Measurements from ENCODE around the gene DLGAP4.

Gene DLGAP4

DNA sequence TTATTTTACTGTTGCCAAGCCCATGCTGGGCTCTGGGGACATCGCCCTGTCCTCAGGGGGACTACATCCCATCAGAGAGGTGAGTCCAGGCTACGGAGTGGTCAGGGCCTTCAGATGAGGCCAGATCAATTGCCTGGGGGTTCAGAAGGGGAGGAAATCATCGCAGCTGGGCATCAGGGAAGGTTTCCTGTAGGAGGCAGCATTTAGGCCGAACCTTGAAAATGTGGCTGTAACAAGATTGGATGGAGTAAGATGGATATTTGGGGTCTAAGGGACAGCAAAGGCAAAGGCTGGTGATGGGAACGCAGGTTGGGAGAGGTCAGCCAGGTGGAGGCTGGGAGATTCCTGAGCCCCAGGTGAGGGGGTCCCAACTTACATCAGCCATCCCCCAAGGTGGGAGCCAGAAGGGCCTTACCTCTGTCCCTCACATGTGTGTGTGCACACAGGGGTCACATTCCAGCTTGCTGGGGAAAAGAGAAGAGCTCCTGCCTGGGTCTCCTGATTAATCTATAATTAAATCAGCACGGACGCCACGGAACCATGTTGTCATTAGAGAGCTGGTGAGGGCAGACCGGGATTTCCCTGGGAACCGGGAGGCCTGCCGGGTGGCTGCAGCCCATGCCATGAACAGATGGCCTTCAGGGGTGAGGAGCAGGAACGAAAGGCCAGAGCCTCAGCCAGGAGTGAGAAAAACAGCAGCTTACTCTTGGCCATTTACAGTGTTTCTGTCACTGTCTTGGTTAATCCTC is 30.5 kb upstream of the DLGAP4 start:
- no peak for DNase-seq

DNA sequence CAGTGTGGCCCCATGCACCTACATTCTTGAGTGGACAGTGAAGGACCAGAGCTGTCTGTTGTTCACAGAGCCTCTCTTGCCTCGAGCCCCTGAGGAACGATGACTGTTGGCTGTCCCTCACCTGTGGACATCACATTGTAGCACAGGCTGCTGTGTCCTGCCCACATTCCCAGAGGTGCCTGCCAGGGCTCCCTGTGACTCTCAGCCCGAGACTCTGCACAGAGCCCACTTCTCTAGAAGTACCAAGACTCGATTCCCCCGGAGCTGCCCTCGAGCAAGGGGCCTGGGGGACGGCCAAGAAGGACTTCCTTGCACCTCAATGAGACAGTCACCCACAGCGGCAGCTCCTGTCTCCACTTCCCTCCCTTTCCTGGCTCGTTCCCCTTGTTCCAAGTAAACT is 28.6 kb upstream of the DLGAP4 start:
- no peak for DNase-seq

GRCh38 chr20:36279362-36279761 is 26.8 kb upstream of the DLGAP4 start:
- DNase-seq = no peak

- no peak for DNase-seq
Measured at GRCh38 chr20:36279776-36280175, 26.4 kb upstream of the DLGAP4 start.

GRCh38 chr20:36281785-36282380 is 24.3 kb upstream of the DLGAP4 start:
- no peak for DNase-seq

- no peak for DNase-seq
Measured at GRCh38 chr20:36284751-36285150, 21.4 kb upstream of the DLGAP4 start.

DNA sequence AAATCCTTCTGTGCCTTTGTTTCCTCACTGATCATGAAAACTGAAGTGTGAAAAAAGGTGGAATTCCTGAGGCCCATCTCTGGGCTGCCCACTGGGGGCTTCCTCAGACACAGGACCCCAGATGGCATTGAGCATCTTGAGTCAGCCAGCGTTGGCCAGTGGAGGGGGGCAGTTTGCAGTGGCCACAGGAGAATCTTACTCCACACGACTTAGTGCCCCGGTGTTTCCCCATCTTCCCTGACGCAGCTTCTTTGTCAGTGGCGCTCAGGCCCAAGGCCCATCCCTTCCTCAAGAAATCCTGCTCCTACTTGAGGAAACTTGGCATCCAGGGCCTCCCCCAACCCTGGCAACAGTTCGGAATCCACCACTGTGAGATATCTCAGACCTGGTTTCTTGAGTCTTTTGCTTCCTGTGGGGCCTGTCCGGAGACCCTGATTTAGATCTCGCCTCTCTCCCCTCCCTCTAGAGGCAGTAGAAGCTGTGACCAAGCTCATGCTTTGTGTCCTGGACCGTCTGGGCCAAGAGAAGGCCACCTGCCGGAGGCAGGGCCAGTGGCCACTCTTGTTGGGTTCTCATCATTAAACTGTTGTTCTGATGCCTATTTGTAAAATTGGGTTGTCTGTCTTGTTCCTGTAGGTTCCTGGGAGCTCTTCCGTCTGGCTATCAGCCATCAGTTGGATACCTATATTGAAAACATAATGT is 20.2 kb upstream of the DLGAP4 start:
- no peak for DNase-seq

GRCh38 chr20:36297656-36298055 is 8.5 kb upstream of the DLGAP4 start:
- no peak for DNase-seq

- DNase-seq = no peak
Measured at GRCh38 chr20:36298061-36298460, 8.1 kb upstream of the DLGAP4 start.

GRCh38 chr20:36298795-36299339 is 7.3 kb upstream of the DLGAP4 start:
- no peak for DNase-seq

- no peak for DNase-seq
Measured at GRCh38 chr20:36299459-36299858, 6.7 kb upstream of the DLGAP4 start.

DNA sequence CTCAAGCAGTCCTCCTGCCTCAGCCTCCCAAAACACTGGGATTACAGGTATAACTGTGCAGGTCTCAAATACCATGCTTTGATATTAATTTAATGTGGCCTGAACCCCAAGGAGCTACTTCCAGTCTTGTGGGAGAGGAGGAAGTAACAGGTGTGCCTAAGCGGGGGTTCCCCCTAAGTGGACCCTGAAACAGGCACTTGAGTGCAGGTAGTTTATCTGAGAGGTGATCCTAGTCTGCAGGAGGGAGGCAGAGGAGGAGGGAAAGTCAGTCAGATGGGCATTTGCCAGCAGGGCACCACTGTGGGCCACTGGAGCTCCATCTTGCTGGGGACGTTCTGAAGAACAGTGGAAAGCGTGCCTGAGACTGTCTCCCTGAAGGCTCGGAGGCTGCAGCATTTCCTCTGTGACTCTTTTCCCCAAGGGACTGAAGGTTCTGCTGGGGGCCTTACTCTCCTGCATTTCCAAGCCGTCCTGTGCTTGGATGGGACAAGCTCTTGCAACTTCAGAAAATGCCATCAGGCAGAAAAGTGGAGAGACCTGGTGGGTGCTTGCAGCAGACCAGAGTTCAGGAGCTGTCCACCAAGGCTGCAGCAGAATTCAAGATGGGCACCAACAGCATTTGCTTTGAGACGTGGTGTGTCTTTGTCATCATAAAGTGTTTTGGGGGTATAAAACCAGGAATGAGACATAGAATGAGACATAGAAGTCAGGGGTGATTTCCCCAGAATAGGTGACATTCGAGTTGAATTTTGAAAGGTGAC is 4.6 kb upstream of the DLGAP4 start:
- no peak for DNase-seq

GRCh38 chr20:36303020-36303595 is 3.0 kb upstream of the DLGAP4 start:
- no peak for DNase-seq

DNA sequence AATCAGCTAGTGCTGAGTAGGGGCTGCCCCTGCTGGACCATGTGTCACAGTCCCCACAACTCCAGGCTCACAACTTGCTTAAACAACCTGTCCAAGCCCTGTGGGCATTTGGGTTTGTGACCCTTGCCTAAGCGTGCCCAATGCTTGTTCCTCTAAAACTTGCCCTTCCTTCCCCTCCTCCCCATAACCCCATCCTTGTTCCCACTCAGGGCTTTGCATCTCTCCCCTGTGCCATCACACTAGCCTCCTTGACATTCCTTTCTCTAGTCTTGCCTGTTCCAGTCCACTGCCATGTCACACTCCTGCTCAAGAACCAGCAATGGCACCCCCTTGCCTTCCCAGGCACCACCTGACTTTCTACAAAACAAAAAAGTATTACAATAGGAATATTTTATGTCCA is 2.3 kb upstream of the DLGAP4 start:
- DNase-seq = no peak

DNA sequence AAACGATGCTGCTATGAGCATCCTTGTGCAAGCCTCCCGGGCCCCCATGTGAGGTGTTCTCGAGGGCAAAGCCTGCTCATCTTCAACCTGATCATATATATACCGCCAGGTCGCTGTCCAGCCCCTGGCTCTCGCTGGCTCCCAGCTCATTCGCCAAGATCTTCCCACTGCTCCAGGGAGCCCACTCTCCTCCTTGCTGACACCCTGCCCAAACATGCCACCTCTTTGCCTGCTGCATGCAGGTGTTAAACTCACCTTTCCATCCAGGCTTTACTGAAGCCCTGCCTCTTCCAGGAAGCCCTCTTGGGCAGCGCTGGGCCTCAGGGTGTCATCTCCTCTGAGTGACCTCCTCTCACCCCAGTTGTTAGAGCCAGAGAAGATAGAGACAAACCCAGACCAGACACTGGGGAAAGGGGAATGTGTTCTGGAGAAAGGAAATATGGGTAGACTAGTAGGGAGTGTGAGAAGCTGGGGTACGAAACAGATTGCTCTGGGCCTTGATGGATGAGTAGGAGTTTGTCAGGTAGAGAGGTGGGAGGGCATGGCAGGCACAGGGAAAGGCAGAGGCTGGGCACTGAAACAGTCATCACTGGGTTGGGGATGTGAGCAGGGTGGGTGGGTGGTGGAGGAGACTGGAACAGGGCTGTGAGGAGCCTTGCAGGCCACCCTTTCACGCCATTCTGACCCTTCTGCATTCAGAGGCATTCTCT is 1.2 kb upstream of the DLGAP4 start:
- DNase-seq = no peak

GRCh38 chr20:36306553-36307411 is 643 bp downstream of the DLGAP4 start:
- DNase-seq = no peak

DNA sequence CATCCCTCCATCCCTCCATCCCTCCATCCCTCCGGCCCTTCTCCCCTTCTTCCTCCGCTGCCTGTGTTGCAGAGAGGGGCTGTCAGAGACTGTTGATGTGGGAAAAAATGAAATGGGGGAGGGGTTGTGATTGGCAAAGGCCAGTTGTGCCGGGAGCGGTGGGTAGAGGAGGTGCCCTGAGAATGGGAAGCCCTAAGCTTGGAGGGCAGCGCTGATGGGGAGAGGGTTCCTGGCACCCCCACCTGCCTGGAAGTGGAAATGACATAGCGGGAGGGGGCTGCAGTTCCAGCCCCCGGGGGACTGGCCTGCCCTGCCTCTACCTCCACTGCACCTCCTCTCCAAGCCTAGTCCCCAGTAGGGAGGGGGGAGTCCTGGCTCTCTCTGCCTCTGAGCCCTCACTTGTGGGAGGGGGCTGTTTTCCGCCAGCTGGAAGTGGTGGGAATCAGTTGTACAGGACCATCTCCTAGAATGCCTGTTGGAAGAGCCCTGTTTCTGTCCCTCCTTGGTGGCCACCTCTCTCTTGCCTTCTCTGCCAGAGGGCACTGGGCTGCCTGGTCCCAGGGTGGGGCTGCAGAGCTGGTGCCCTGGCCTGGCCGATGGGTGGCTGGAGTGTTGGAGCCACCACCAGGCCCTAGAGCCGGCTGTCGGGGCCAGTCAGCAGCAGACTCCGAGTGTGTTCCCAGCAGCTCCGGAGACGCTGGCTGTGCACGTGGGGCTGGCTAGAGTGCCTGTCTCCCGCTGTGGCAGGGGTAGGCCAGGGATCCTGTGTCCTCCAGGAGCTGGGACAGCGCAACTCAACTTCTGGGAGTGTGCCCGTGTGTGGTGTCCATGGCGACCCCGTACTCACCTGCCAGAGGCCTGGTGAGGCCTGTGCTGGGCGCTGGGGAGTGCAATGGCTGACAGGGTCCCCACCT is 1.5 kb downstream of the DLGAP4 start:
- DNase-seq = no peak

- no peak for DNase-seq
Measured at GRCh38 chr20:36308353-36308752, 2.2 kb downstream of the DLGAP4 start.

GRCh38 chr20:36308986-36309385 is 2.8 kb downstream of the DLGAP4 start:
- DNase-seq = no peak

DNA sequence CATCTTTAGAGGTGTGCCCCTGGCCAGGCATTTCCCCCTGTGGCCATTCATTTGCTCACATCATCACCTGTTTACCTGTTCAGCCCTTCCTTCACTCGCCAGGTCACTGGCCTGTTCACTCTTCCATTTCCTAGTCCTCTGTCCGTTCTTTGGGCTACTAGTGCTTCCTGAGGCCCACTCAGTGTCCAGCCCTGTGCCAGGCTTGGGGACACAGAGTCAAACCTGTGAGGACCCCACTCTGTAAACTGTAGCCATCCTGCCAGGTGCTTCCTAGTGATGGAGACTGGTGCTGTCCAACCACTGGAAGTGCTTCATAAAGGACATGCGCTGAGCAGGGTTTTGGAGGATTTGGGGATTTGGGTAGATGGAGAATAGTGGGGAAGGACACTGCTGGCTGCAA is 3.5 kb downstream of the DLGAP4 start:
- DNase-seq = no peak
